Stimulated activated CD4-positive, alpha-beta T cell treated with anti-CD3 and anti-CD28 coated beads, TNF-alpha, amount 100 ng/mL, for 1 hour (primary cell): ENCODE measurements around the gene JAG1.

Source experiments
- DNase-seq, 3 donors: peaks; one replicate each; pipeline ENCODE4 v3.0.0-alpha.2; 2020; ENCODE audit warnings: low read depth in 3 of 3, low spot score in 1 of 3

The JAG1 gene

DNA sequence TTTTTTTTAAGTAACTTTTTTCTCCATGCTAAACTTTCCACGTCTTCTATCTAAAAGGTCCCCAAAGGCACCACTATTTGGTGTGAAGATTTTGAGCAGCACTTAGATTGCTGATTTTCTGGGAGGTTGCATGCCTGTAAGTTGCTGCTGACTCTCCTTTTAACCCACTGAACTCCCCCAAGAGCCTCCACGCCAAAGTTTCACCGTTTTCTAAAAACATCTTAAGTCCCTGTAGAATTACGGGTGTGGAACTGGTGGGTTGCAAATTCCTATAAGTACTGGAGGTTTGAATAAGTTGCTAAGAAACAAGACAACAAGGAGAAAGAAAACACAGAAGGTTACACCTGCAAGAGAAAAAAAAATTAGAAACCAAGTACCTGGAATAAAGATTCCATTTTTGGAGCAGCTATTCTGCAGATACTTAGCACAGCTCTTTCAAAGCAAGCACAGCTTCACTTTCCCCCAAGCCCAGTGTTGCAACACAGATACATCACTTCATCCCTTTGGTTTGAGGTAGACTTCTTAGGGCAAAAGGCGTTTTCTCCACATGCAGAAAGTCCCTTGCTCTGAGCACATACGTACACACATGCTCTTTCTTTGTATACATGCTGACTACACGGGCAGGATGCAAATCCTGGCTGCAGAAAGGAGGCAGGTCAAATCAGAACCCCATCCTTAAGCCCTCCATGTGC is 5.0 kb downstream of the JAG1 start:
- no peak for DNase-seq

DNA sequence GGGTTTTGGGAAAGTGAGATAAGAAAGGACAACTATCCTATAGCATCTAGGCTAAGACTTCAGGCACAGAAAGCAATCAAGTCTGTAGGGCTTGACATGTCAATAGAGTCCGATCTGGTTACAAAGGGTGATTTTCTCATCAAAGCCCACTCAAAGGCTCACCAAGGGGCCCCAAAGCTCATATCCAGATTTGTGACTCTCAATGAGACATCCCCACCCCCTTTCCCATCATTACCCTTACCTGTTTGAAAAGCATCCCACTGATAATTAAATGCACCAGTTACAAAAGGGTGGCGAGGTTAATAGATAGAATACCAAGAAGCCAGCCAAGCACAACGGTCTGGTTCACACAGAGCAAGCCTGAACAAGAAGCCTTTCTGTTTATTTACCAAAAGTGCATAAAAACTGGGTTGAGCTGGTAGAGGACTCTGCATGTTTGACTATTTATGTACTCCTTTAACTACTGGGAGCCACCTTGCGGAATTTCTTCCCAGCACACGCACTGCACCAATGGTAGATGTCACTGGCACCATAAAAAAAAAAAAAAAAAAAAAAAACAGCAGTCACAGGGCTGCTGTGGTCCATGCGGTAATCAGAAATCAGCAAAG is 6.1 kb downstream of the JAG1 start:
- no peak for DNase-seq

DNA sequence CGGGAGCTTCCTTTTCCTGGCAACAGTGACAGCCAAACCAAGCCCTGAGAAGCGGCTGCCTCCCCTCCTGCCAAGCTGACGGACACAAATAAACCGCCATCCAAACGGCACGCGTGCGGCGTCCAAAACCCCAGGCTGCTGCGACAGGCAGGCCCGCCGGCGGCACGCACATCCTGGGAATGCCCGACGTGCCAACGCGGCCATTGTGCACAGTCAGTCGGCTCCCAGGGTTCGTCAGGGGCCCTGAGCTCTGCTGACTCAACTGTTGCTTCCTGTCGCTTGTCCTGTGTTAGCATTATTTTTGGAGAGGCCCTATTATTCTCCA is 6.8 kb downstream of the JAG1 start:
- no peak for DNase-seq

DNA sequence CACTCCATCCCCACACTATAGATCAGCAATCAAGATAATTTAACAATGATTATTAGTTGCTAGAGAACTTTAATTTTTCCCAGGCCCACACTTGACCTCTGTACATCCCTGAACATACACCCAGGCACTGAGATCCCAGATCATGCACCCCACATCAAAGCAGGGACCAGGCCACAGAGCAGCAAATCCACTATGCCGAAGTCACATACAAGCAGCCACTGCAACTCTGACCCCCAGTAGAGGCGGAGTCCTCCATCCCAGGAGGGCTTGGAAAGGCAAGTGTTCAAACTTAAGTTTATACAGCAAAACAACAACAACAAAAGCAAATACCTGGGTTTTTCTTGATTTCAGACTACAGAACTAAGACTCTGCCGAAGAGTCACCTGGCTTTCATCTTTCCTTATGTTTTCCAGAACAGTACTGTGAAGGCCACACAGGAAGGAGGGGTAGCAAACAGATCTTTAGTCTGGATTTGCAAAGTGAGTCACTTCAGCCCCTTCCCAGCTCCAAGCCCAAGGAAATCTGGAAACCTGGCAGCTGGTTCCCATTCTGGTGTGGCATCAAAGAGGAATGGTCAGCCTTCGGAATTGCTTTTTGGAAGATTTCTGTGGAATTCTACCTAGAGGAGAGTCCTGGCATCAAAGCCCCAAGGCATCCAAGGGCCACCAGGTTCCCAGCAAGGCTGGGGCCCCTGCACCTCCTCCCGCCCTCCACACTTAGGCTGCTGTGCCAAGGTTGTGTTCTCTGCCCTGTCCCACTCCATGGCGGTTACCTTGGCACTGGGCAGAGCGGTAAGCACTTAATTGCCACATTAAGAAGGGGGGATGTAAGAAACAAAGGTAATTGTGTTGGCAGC is 7.3 kb downstream of the JAG1 start:
- no peak for DNase-seq

DNA sequence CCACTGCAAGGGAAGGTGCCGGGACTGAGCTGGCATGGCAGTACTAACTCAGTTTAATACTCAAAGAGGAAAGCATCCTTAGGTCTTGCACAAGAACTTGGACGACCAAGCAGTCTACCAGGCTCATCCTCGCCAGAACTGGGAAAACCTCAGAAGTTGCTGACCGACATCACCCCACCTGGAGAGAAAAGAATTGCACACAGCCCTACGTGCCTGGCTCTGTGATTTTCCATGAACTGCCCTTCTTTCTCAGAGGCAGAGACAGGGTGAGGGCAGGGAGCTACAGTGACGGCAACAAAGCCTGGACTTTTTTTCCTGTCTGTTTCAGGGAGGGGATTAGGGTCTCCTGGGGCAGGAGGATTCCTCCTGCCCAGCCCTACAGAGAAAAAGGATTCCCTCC is 8.0 kb downstream of the JAG1 start:
- no peak for DNase-seq

DNA sequence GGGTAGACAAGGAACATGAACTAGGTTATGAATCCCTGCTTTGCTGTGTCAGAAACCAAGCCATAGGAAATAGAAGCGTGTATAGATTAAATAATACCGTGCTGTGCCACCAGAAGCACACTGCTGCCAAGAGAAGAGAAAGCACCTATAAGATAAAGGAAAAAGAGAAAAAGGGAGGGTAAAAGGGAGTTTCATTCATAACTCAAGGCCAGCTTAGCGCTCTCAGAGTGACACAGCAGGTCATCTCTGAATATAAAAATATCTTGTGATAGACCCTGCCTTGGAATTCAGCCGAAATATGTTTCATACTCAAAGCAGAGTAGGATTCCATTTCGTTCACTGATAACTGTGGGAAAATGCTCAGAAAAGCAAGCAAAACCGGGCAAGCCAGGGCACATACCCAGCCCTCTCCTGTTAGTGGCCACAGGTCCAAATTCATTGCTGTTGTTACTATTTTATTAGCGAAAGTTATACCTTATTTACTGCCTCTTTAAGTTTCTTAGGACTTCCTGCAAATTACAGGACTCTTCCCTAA is 8.7 kb downstream of the JAG1 start:
- DNase-seq: no peak

DNA sequence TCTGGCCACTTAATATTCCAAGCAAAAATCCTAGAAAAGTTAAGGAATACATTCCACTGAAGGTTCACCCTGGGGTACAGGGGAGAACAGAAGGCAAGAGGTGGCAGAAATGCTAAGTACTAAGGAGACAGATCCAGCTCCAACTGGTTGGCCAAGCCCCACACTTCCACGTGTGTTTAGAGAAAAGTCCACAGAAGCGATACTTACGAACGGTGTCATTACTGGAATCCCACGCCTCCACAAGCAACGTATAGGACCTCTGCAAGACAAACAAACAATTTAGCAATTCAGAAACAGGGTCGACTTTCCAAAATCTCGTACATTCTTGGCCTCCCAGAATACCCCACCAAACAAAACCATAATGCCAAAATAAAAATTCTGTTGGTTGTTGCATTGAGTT is 10.0 kb downstream of the JAG1 start:
- DNase-seq: no peak

DNA sequence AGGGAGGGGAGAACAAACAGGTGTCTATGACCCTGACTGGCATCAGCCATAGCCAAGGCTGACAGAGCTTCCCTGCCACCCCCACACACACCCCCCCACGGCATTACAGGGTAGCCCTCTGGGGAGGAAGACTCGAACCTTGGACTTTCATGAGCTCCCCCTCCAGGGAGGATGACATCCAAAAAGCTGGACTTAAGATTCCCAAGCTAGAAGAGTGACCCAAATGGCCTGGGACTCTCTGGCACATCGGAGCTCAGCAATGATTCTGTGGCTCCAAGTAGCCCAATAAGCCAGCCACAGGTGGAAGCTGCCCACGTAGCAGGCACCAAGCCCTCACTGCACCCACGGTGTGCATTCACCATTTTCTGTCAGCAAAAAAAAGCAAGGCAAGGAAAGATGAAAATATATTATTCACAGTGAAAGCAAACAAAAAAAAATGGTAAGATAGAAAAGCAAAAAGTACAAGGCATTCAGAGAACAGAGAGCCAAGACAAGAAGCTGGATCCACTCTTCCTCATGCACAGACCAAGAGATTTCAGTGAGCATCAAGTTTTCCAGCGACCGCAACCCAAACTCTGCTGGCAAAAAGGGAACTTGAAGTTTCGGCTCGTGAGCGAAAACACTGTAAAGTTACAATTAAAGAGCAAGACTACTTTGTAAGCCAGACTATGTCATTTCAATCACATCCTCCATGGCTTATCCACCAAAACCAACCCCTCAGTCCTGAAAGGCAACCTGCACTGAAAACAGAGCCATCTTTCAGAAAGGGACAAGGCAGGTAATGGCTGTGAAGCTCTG is 10.9 kb downstream of the JAG1 start:
- DNase-seq: no peak

DNA sequence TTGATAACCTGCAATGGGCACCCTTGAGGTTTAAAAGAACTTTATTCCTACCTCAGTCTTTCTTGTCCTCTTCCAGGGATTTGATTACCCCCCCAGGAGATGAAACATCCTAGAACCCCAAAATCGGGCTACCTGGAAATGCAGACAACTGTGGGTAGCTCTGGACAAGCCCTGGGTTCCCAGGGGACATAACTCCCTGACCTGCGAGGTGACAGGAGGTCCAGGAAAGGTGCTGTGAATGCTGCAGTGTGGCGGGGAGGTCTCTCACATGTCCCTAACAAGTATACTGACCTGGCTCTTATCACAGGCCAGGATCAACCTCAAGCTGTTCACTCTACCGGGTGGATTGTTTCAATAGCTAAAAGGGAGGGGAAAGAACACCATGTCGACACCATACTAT is 11.6 kb downstream of the JAG1 start:
- no peak for DNase-seq

DNA sequence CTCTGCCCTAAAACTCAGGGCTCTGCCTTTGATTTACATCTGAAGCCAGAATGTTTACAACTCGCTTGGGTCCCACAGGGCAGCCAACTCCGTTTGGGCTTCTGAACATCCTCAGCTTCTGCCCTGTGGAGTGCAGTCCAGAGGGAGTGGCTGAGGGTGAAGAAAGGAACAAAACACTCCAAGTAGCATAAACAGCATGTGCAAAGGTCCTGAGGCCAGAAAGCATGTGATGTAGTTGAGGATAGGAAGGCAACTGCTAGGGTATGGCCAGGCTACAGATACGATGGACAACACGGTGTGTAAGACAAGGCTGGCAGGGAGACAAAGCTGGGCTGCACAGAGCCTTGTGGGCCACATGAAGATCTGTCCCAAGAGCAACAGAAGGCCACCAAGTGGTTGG is 12.5 kb downstream of the JAG1 start:
- no peak for DNase-seq

DNA sequence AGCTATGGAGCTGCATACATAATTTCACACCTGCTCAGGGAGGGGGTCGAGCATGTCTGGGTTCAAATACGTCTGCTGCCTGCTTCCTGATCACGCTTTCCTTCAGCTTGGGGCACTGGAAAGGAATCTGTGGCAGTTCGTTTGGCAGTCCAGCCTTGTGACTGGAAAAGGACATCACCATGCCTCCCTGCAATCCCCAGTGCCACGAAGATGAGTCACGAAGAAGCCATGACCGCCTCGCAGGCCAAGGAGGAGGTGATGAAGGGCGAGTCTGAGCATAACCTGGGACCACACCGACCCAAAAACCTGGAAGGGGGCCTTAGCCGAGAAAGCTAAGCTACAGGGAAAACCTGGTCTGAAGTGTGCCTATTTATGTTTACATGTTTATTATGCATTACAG is 13.1 kb downstream of the JAG1 start:
- no peak for DNase-seq

DNA sequence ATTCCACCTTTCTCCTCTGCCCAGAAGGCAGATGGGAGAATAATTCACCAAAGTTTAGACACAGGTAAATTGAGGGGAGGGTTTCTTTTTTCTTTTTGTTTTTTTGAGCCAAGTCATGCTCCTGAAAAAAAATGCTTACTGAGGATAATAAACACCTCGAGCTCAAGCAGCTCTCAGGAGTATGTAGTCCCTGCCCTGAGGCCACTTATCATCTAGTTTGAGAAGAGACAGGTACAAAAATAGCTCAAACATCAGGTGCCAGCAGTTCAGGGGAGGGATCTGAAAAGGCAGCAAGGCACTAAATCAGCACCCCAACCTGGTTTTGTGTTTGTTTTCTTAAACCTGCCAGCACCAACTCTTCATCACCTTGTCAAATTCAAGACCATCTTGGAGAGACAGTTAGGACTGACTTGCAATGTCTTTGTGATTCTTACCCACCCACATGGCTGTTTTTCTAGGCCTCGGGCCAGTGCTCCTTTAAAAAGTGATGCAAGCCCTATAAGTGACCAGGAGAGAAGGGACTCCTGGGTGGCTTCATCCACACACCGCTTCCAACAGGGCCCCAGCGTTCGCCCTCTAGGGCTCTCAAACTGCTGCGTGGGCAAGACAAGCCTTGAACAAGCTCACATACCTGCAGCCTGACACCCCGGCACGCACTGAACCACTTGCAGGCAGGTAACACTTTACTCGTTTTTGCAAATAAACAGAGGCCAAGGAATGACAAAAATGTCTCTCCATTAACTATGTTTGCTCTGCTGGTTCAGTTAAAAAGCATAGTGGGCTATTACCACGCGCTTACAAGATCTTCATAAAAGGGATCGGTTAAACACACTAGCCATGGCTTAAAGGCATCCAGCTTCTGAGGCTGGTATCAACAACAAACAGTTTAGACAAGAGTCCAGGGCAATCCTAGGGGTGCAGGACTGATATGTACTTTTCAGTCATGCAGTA is 13.9 kb downstream of the JAG1 start:
- no peak for DNase-seq

DNA sequence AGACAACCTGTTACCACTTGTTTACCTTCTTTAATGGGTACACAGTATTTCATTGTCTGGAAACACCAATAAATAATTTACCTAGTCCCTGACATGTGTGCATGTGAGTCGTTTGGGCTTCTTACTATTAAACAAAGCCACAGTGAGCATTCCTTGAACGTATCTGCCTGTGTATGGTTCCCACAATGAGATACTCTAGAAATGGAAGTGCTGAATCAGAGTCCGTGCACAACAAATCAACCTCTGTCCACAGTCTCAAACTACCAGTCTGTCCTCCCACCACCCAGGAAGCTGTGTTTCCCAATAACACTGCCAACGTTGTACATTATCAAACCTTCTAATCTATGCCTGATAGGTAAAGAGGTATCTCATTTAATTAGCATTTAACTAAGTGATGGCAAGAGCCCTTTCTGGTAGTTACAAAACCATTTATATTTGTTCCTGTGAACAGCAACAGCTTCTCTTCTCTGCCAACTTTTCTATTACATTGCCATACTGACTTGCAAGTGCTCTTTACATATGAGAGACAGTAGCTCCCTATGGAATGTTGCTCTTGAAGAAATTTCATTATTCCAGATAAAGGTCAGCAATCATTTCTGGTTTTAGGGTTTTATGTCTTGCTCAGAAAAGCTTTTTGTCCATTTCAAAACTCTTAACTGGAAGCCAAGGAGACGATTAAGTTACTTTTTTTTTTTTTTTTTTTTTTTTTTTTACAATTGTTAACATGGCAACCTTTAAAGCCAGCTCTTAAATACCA is 14.7 kb downstream of the JAG1 start:
- no peak for DNase-seq

DNA sequence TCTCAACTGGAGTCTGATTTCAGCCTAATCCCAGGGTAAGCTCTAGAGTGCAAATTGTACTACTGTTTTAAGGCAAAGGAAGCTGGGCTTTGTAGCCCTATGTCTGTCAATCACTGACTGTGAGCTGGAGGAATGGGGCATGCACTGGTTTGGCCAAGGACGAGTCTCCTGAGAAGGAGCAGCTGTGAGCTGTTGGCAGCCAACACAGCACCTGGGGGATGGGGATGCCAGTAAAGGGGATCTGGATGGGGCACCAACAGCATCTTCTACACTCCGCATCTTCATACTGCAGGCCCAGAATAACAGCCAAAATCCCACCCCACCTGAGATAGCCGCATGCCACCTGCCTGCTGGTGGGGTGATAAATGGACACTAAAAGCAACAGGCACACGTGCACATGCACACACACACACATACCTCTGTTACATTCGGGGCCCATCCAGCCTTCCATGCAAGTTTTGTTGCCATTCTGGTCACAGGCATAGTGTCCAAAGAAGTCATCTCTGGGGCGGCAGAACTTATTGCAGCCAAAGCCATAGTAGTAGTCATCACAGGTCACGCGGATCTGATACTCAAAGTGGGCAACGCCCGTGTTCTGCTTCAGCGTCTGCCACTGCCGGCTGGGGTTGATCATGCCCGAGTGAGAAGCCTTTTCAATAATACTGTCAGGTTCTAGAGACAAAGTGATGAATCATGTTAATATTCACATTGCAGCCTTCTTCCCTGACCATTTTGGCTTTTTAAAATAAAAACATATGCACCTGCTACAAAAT is 15.6 kb downstream of the JAG1 start:
- DNase-seq: no peak

DNA sequence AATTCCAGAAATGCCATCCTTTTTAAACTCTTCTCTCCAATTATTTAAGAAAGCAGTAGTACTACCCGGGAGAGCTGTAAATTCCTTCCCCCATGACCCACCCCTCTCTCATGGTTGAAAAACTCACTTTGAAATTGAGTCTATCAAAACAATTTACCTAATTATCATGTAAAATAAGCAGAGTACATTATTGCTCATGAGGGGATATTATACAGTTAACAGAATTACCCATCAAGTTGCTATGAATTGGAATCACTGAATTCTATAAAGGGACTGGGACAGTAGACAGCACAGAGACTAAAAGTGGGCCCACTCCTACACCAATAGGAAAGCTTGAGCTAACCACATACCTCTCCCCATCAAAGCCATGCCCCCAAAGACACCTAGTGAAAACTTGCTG is 16.3 kb downstream of the JAG1 start:
- DNase-seq: no peak

DNA sequence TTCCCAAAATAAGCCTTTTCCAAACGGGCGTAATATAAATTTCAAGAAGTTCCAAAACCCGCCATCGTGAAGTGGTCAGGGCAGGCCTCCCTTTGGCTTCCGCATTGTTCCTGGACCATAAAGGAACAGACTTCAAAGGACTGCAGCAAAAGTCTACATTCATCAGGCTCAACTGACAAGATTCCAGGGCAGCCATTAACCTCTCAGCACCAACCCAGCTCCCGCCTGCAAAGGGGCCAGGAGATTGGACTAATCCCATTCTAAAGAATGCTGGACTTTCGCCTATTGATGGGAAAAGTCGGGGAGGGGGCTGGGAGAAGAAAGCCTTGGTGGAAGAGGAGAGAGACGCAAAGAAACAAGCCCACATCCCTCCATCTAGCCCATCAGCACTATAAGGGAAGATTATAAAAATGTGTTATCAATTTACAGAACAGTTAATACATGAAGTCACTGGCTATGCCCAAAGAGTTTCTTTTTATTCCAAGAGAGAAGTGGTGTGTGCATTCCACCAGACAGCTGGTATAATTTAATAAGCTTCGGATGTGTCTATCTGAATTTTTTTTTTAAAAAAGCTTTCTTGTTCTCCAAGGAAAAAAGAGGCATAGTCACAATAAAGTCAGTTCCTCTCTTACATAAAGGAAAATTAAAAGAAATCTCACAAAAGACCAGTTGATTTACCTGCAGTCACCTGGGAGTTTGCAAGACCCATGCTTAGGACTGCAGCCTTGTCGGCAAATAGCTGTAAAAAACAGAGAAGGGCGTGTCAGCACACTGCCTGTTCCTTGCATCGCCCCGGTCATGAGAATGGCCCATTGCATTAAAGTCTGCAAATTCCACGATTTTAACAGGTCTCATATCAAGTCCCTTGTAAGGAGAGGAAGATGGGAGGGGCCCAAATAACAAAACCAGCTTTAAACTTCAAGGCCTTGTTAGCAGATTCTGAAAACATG is 17.8 kb downstream of the JAG1 start:
- DNase-seq: no peak

DNA sequence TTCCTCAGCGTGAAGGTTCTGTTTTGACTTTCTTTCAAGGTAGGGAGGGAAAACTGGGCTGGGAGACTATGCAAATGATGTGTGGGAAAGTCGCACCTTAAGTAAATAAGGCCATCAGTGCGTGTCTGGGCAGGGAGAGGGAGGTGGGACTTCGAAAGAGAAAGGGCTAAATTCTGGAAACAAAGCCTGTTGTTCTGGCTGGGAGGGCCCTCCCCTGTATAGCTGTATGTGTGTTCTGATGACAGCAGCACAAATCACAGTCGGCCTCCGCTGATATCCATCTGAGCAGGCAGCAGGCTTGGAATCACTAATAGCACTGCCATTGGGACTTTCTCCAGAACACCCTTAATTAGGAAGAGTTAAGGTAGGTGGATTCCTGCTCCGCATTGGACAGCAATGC is 19.2 kb downstream of the JAG1 start:
- no peak for DNase-seq

DNA sequence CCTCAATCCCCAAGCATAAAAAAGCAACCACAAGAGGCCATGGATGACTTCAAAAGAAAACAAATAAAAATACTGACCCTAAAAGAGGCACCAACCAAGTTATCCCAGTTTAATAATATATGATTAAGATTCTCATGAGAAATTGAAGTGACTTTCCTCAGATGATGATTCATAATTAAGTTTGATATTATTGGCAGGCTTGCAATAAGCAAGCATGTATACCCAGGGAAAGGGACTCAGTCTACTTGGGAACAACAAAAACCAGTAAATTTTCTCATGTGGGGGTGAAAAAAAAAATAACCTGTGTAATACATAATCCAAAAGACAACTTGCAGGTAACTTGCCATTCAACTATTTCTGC is 19.6 kb downstream of the JAG1 start:
- DNase-seq: no peak
